Esophagus squamous epithelium (tissue), 4 donors: ENCODE results near the gene GGNBP2.

Experiments
- CTCF ChIP-seq, 6 experiments: fragments of 450-650 bp in 4 of 6; fragments of 200-600 bp in 2 of 6; sonication (generic) in 2 of 6; IDR thresholded peaks; one replicate each; pipeline ENCODE4 v1.5.1; 2016 to 2019; ENCODE audit warnings: antibody characterized with exemption in 6 of 6, mild to moderate bottlenecking in 4 of 6, moderate library complexity in 4 of 6
- POLR2A ChIP-seq, 4 donors: fragments of 450-650 bp; IDR thresholded peaks; one replicate each; pipeline ENCODE4 v1.6.1; 2017; ENCODE audit warnings: antibody characterized with exemption in 4 of 4, mild to moderate bottlenecking in 4 of 4, moderate library complexity in 3 of 4

DNA sequence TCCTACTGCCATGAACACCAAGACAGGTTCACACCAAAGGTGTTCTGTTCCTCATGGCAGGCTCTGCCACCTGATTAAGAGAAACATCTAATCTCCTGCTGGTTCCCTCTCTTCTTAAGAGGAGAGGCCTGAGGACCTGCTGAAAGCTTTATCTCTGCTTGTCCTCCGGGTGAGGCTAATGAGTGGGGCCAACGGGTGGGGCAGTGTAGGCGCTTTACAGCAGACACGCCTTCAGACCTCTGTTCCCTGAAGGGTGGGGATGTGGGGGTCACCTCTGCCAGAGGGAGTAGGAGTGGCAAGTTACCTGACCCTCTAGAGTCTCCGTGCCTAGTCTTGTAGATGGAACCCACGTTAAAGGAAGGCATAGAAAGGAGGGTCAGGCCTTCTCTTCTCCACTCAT lies 52.5 kb downstream of the GGNBP2 start:
- TF ChIP-seq CTCF (IDR thresholded peaks at IDR 0.05) (no peak), POLR2A (IDR thresholded peaks at IDR 0.05) (no peak)
